SK-N-SH (cell line): ENCODE results near the gene MATR3. TPM values are rescaled to one million over a fixed set of nuclear protein-coding genes. Genes with fewer than 3 reads are reported as not detected.

Source experiments
- CTCF ChIA-PET: fragments of 300-600, 350-600 bp; formaldehyde crosslinking; extraction: SDS; loops from one replicate; lab custom pipeline; 2021; lab: Yijun Ruan, JAX
- POLR2A ChIA-PET: fragments of 350-600 bp; sonication (Branson Sonifier 250); formaldehyde crosslinking; extraction: SDS; loops from one replicate; lab custom pipeline; 2020; ENCODE audit warnings: antibody characterized with exemption, inconsistent platforms; lab: Yijun Ruan, JAX
- DNase-seq: peaks from one replicate; pipeline ENCODE4 v3.0.0; 2012
- H2AFZ ChIP-seq: fragments of 200-600 bp; sonication (generic); 2 replicates; pipeline ENCODE4 v1.8.1; 2016; ENCODE audit warnings: antibody characterized with exemption, mild to moderate bottlenecking, low read depth
- H3F3A ChIP-seq: fragments of 200-600 bp; sonication (generic); replicated peaks from 2 replicates; pipeline ENCODE3; 2016; ENCODE audit warnings: antibody characterized with exemption, mild to moderate bottlenecking; ENCODE audit not compliant: insufficient read depth
- H3K27ac ChIP-seq, 2 experiments: fragments of 200-500 bp in 1 of 2; fragments of 200-600 bp in 1 of 2; sonication (Bioruptor generic) in 1 of 2; sonication (generic), shearing (Covaris generic) in 1 of 2; 2 replicates each; pipeline versions ENCODE4 v1.5.1 to v1.6.1; 2014 to 2016; ENCODE audit warnings: low read depth in 2 of 2, inconsistent platforms in 1 of 2, low read length in 1 of 2, mild to moderate bottlenecking in 1 of 2, mixed read lengths in 1 of 2
- H3K27me3 ChIP-seq: fragments of 200-600 bp; sonication (generic), shearing (Covaris generic); 2 replicates; pipeline ENCODE4 v1.6.1; 2016; ENCODE audit warnings: mixed run types; ENCODE audit not compliant: insufficient read depth
- H3K36me3 ChIP-seq, 2 experiments: fragments of 200-500 bp in 1 of 2; fragments of 200-600 bp in 1 of 2; sonication (Bioruptor generic) in 1 of 2; sonication (generic) in 1 of 2; replicated peaks in 1 of 2; 2 replicates each; pipeline versions ENCODE3 to v1.5.1; 2014 to 2016; ENCODE audit warnings: low read length in 1 of 2, mild to moderate bottlenecking in 1 of 2; ENCODE audit not compliant: insufficient read depth in 2 of 2, control insufficient read depth in 1 of 2
- H3K4me1 ChIP-seq, 2 experiments: fragments of 200-500 bp in 1 of 2; fragments of 200-600 bp in 1 of 2; sonication (Bioruptor generic) in 1 of 2; sonication (generic), shearing (Covaris generic) in 1 of 2; 2 replicates each; pipeline versions ENCODE4 v1.5.1 to v1.6.1; 2014 to 2016; ENCODE audit warnings: low read depth in 1 of 2, low read length in 1 of 2, mixed run types in 1 of 2; ENCODE audit not compliant: insufficient read depth in 2 of 2, control insufficient read depth in 1 of 2
- H3K4me2 ChIP-seq: fragments of 200-600 bp; sonication (generic), shearing (Covaris generic); 2 replicates; pipeline ENCODE4 v1.6.1; 2017; ENCODE audit warnings: mixed run types
- H3K4me3 ChIP-seq, 2 experiments: fragments of 200-500 bp in 1 of 2; fragments of 200-600 bp in 1 of 2; sonication (Bioruptor generic) in 1 of 2; sonication (generic), shearing (Covaris generic) in 1 of 2; 2 replicates each; pipeline versions ENCODE4 v1.5.1 to v1.8.1; 2014 to 2016; ENCODE audit warnings: low read depth in 2 of 2, inconsistent platforms in 1 of 2, low read length in 1 of 2, mild to moderate bottlenecking in 1 of 2, mixed read lengths in 1 of 2, moderate library complexity in 1 of 2
- H3K79me2 ChIP-seq: fragments of 200-600 bp; sonication (generic); 2 replicates; pipeline ENCODE4 v1.8.1; 2017; ENCODE audit warnings: mild to moderate bottlenecking; ENCODE audit not compliant: insufficient read depth
- H3K9ac ChIP-seq: fragments of 200-600 bp; sonication (generic); 2 replicates; pipeline ENCODE4 v1.6.1; 2017; ENCODE audit warnings: mixed run types
- H3K9me2 ChIP-seq: fragments of 200-600 bp; sonication (generic); 2 replicates; pipeline ENCODE4 v1.6.1; 2017; ENCODE audit warnings: mixed run types
- H3K9me3 ChIP-seq: fragments of 200-600 bp; sonication (generic); 2 replicates; pipeline ENCODE4 v1.6.1; 2017; ENCODE audit warnings: mixed run types, mild to moderate bottlenecking, moderate library complexity
- H4K20me1 ChIP-seq: fragments of 200-600 bp; sonication (generic); 2 replicates; pipeline ENCODE4 v1.6.1; 2017; ENCODE audit warnings: mild to moderate bottlenecking, mixed run types; ENCODE audit not compliant: insufficient read depth
- EP300 ChIP-seq, 2 experiments: IDR thresholded peaks; 2 replicates each; pipeline versions ENCODE4 v1.4.0 to v1.6.1; 2012; ENCODE audit warnings: borderline replicate concordance in 1 of 2, low read depth in 1 of 2, low read length in 1 of 2
- FOXJ3 ChIP-seq: sonication (generic); formaldehyde crosslinking; IDR thresholded peaks from 2 replicates; pipeline ENCODE4 v1.5.1; 2020; ENCODE audit warnings: mild to moderate bottlenecking, missing genetic modification reagents
- GABPA ChIP-seq: IDR thresholded peaks from 2 replicates; pipeline ENCODE4 v1.4.0; 2012; ENCODE audit warnings: low read depth, mild to moderate bottlenecking
- NRF1 ChIP-seq: IDR thresholded peaks from 2 replicates; pipeline ENCODE4 v1.6.1; 2012; ENCODE audit warnings: low read depth, mild to moderate bottlenecking, low read length
- POLR2AphosphoS5 ChIP-seq: IDR thresholded peaks from 2 replicates; pipeline ENCODE4 v1.6.1; 2012; ENCODE audit warnings: low read depth, low read length
- RAD21 ChIP-seq: IDR thresholded peaks from 2 replicates; pipeline ENCODE4 v1.6.1; 2012; ENCODE audit warnings: mild to moderate bottlenecking, low read length
- RCOR1 ChIP-seq: fragments of 150-350 bp; IDR thresholded peaks from 2 replicates; pipeline ENCODE4 v1.6.1; 2017; ENCODE audit warnings: antibody characterized with exemption, low read length
- REST ChIP-seq: IDR thresholded peaks from 2 replicates; pipeline ENCODE4 v1.6.1; 2012; ENCODE audit warnings: mild to moderate bottlenecking, low read depth, low read length, moderate library complexity
- SMC3 ChIP-seq: IDR thresholded peaks from 2 replicates; pipeline ENCODE4 v1.6.1; 2012; ENCODE audit warnings: low read depth, low read length, improper control_type of control experiment
- TCF12 ChIP-seq: IDR thresholded peaks from 2 replicates; pipeline ENCODE4 v1.4.0; 2012
- TEAD4 ChIP-seq: IDR thresholded peaks from 2 replicates; pipeline ENCODE4 v1.4.0; 2012; ENCODE audit warnings: mild to moderate bottlenecking, borderline replicate concordance; ENCODE audit not compliant: insufficient read depth
- USF1 ChIP-seq: IDR thresholded peaks from 2 replicates; pipeline ENCODE4 v1.4.0; 2012; ENCODE audit warnings: low read depth, borderline replicate concordance
- WGBS: methylation state at CpG from one replicate; pipeline ENCODE4 v1.1.6; 2017; ENCODE audit warnings: low lambda C conversion rate; 5-methylcytosine and 5-hydroxymethylcytosine counted together
- polyA plus RNA-seq, 3 experiments: library from polyadenylated mRNA; depleted of rRNA; stranded (reverse); fragments of >200 nt; gene quantifications; 2 replicates each; pipeline ENCODE4 v1.2.3, GENCODE V29; 2012
- TF ChIP-seq, protein P1 (sequence below): fragments of 150-350 bp; IDR thresholded peaks from 2 replicates; pipeline ENCODE4 v1.6.1; 2016; ENCODE audit warnings: mild to moderate bottlenecking, low read depth, low read length
- TF ChIP-seq, protein P2 (sequence below): fragments of 200-600 bp; sonication (generic); IDR thresholded peaks from 2 replicates; pipeline ENCODE4 v1.6.1; 2017; ENCODE audit warnings: antibody characterized with exemption, mild to moderate bottlenecking, moderate library complexity

MATR3 gene
- polyA plus RNA-seq, 1 of the 3 experiments (the other 2 are of a cell fraction), result 40.4 TPM

GRCh38 chr5:139263536-139263935 is 30.0 kb upstream of the MATR3 start:
- ChIA-PET POLR2A (no interaction called here), CTCF (interaction anchor here (1.9 kb wide), 1 partner anchor 9 kb away, joined by 7 read pairs; no protein-coding TSS in a partner anchor)

More at GRCh38 chr5:139263536-139263935, 30.0 kb upstream of the MATR3 start:
- Histone ChIP-seq H3K9me3 (no peaks in the 10 kb centered on the region), H3K9ac (no peak overlapping the region), H3K79me2 (no peaks in the 10 kb centered on the region), H3K4me2 (no peak overlapping the region), H3K27ac (no peak overlapping the region), H3K4me1 (peaks cover 0 to 9% of the 10 kb centered on the region in 2 experiments; a peak in 1 of 4 replicates), H3K4me3 (no peak overlapping the region), H2AFZ (no peak overlapping the region), H3K27me3 (no peaks in the 10 kb centered on the region), H3K36me3 (no peaks in the 10 kb centered on the region), H4K20me1 (no peaks in the 10 kb centered on the region), H3F3A (no peaks in the 10 kb centered on the region), H3K9me2 (no peaks in the 10 kb centered on the region)
- TF ChIP-seq USF1, result no peak
- no peak for TF ChIP-seq REST
- TF ChIP-seq SMC3, result no peak
- TF ChIP-seq, protein P1, sequence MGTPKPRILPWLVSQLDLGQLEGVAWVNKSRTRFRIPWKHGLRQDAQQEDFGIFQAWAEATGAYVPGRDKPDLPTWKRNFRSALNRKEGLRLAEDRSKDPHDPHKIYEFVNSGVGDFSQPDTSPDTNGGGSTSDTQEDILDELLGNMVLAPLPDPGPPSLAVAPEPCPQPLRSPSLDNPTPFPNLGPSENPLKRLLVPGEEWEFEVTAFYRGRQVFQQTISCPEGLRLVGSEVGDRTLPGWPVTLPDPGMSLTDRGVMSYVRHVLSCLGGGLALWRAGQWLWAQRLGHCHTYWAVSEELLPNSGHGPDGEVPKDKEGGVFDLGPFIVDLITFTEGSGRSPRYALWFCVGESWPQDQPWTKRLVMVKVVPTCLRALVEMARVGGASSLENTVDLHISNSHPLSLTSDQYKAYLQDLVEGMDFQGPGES, result no peak
- TF ChIP-seq, protein P2, sequence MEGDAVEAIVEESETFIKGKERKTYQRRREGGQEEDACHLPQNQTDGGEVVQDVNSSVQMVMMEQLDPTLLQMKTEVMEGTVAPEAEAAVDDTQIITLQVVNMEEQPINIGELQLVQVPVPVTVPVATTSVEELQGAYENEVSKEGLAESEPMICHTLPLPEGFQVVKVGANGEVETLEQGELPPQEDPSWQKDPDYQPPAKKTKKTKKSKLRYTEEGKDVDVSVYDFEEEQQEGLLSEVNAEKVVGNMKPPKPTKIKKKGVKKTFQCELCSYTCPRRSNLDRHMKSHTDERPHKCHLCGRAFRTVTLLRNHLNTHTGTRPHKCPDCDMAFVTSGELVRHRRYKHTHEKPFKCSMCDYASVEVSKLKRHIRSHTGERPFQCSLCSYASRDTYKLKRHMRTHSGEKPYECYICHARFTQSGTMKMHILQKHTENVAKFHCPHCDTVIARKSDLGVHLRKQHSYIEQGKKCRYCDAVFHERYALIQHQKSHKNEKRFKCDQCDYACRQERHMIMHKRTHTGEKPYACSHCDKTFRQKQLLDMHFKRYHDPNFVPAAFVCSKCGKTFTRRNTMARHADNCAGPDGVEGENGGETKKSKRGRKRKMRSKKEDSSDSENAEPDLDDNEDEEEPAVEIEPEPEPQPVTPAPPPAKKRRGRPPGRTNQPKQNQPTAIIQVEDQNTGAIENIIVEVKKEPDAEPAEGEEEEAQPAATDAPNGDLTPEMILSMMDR, result no peak
- no peak for TF ChIP-seq RCOR1
- no peak for TF ChIP-seq TCF12
- TF ChIP-seq TEAD4, result no peak
- TF ChIP-seq EP300 (IDR thresholded peaks at IDR 0.05; ENCODE audit: borderline replicate concordance in 1 of 2, low read depth in 1 of 2, low read length in 1 of 2), result no peak
- TF ChIP-seq FOXJ3 (CRISPR knock-in tag), result no peak
- TF ChIP-seq GABPA, result no peak
- TF ChIP-seq NRF1, result no peak
- TF ChIP-seq RAD21, result no peak
- no peak for TF ChIP-seq POLR2AphosphoS5
- DNase-seq, result no peak
- WGBS, result 50% methylated on average over 1 of the region's 1 CpG
